Panc1 (cell line): ENCODE data around the gene AMDHD2.

Source experiments
- SIN3A ChIP-seq: IDR thresholded peaks from 2 replicates; pipeline ENCODE4 v1.6.1; 2012; ENCODE audit warnings: low read depth, mild to moderate bottlenecking, low read length, moderate library complexity, borderline replicate concordance; ENCODE audit not compliant: insufficient read depth
- TF ChIP-seq, protein P1 (sequence below): fragments of 450-650 bp; IDR thresholded peaks from 2 replicates; pipeline ENCODE4 v1.5.1; 2017; ENCODE audit warnings: mild to moderate bottlenecking

DNA sequence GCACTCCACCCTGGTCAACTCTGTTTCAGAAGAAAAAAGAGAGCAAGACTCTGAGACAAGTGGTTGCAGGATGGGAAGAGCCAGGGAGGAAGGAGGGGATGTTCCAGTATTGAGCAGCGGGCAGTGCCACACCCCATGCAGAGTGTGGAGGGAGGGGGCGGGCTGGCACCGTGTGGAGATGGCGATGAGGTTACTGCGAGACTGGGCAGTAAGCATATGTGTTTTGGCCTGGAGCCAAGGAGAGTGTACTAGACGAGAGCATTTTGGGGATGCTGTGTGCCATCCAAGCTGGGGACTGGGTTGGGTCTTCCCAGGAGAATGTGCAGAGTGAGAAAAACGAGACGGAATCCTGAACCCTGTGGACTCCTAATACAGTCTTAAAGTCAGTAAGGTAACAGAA lies 41.9 kb upstream of the AMDHD2 start:
- TF ChIP-seq, protein P1, sequence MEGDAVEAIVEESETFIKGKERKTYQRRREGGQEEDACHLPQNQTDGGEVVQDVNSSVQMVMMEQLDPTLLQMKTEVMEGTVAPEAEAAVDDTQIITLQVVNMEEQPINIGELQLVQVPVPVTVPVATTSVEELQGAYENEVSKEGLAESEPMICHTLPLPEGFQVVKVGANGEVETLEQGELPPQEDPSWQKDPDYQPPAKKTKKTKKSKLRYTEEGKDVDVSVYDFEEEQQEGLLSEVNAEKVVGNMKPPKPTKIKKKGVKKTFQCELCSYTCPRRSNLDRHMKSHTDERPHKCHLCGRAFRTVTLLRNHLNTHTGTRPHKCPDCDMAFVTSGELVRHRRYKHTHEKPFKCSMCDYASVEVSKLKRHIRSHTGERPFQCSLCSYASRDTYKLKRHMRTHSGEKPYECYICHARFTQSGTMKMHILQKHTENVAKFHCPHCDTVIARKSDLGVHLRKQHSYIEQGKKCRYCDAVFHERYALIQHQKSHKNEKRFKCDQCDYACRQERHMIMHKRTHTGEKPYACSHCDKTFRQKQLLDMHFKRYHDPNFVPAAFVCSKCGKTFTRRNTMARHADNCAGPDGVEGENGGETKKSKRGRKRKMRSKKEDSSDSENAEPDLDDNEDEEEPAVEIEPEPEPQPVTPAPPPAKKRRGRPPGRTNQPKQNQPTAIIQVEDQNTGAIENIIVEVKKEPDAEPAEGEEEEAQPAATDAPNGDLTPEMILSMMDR, result no peak
- no peak for TF ChIP-seq SIN3A
